ENCODE data around the gene FAM184A. TPM values are rescaled to one million over a fixed set of nuclear protein-coding genes. Genes with fewer than 3 reads are reported as not detected.

The FAM184A gene
- total and polyA plus RNA-seq, 2 of the 8 experiments (the other 6 are each of a cell fraction or from before 2014, with no cell fraction given): 6.3 to 11.3 TPM

- H3K9ac ChIP-seq (replicated peaks in 1 of 4; ENCODE audit: extremely low read depth in 1 of 4, low read depth in 3 of 4, low read length in 3 of 4): no peak overlapping the region
- H3K23ac ChIP-seq (ENCODE audit: insufficient read length): no peak overlapping the region
- H3K18ac ChIP-seq (ENCODE audit: extremely low read depth, low read length): no peak overlapping the region
- no peaks in the 10 kb centered on the region for H3K27me3 ChIP-seq (replicated peaks in 1 of 4; ENCODE audit: control insufficient read depth in 3 of 4, extremely low read depth in 1 of 4, insufficient read depth in 3 of 4, low read length in 3 of 4)
- H3K56ac ChIP-seq (replicated peaks; ENCODE audit: insufficient read length, low read depth, low read length): no peak overlapping the region
- H3K79me1 ChIP-seq (ENCODE audit: low read depth, low read length): no peaks in the 10 kb centered on the region
- no peak for TF ChIP-seq EGR1 (IDR thresholded peaks at IDR 0.05; ENCODE audit: borderline replicate concordance, low read depth, low read length)
- TF ChIP-seq CBX8 (IDR thresholded peaks at IDR 0.05; ENCODE audit: borderline replicate concordance, low read depth, low read length): no peak
- no peak for TF ChIP-seq RNF2 (IDR thresholded peaks at IDR 0.05; ENCODE audit: borderline replicate concordance, low read depth, low read length, missing control alignments, poor library complexity, severe bottlenecking)
- no peak for TF ChIP-seq POLR2AphosphoS5 (IDR thresholded peaks at IDR 0.05; ENCODE audit: low read depth, low read length)
- no peak for TF ChIP-seq RFX5 (IDR thresholded peaks at IDR 0.05; ENCODE audit: borderline replicate concordance, low read depth, low read length)
- TF ChIP-seq E2F6 (IDR thresholded peaks at IDR 0.05): no peak
- no peak for TF ChIP-seq BRCA1 (IDR thresholded peaks at IDR 0.05; ENCODE audit: low read depth, low read length)
- H4K5ac ChIP-seq (ENCODE audit: insufficient read length, low read depth, low read length): no peak overlapping the region
- DNase-seq (ENCODE audit: low read depth in 1 of 2, low spot score in 2 of 2) (no peak), FAIRE-seq (no peak)
- no peaks in the 10 kb centered on the region for H3K23me2 ChIP-seq (ENCODE audit: low read depth, low read length)
- no peak overlapping the region for H2BK15ac ChIP-seq (ENCODE audit: low read length)
- H4K8ac ChIP-seq (ENCODE audit: extremely low read depth, insufficient read depth, low read length): no peak overlapping the region
- H3K36me3 ChIP-seq (ENCODE audit: control insufficient read depth in 2 of 4, insufficient read depth in 4 of 4, low read length in 3 of 4): no peaks in the 10 kb centered on the region
- CTCF ChIA-PET (ENCODE audit: partially characterized antibody): no interaction called here
- H3K14ac ChIP-seq (ENCODE audit: insufficient read length): no peak overlapping the region
- H4K91ac ChIP-seq (replicated peaks; ENCODE audit: insufficient read length, low read length): no peak overlapping the region
- H3K9me3 ChIP-seq (ENCODE audit: insufficient read depth in 2 of 2, low read depth in 1 of 2, low read length in 1 of 2): no peaks in the 10 kb centered on the region
- no peak overlapping the region for H2BK12ac ChIP-seq (ENCODE audit: low read depth, low read length)
- no peak overlapping the region for H2AK5ac ChIP-seq (ENCODE audit: low read depth, low read length)
- POLR2A ChIA-PET (ENCODE audit: partially characterized antibody): no interaction called here
- H3K79me2 ChIP-seq (ENCODE audit: control insufficient read depth in 1 of 2, insufficient read depth in 2 of 2, low read length in 2 of 2): no peaks in the 10 kb centered on the region
- H3K4me2 ChIP-seq (ENCODE audit: insufficient read depth in 1 of 2, low read depth in 2 of 2, low read length in 2 of 2): no peak overlapping the region
- no peaks in the 10 kb centered on the region for H4K20me1 ChIP-seq (replicated peaks in 1 of 2; ENCODE audit: control insufficient read depth in 1 of 2, insufficient read depth in 2 of 2, low read length in 2 of 2)
- no peak overlapping the region for H3K27ac ChIP-seq (ENCODE audit: low read depth, low read length)
- 88% methylated on average over 3 of the region's 3 CpGs; no CpG with 5 or more reads in 1 of the 2 experiments for WGBS, 2 experiments (ENCODE audit: extremely low coverage in 1 of 2, insufficient coverage in 1 of 2, insufficient read length in 1 of 2, insufficient replicate concordance in 2 of 2, low coverage in 1 of 2, low lambda C conversion rate in 2 of 2, missing lambda C conversion rate in 1 of 2)
- H2BK20ac ChIP-seq (ENCODE audit: low read length): no peak overlapping the region
- H2AFZ ChIP-seq (ENCODE audit: low read length): no peak overlapping the region
- H3K4ac ChIP-seq (replicated peaks; ENCODE audit: insufficient read length, low read depth, low read length): no peak overlapping the region
- no peak overlapping the region for H2BK120ac ChIP-seq (replicated peaks; ENCODE audit: low read depth, low read length)
- H3K4me3 ChIP-seq (ENCODE audit: extremely low read depth in 1 of 4, insufficient read depth in 2 of 4, low read depth in 3 of 4, low read length in 4 of 4): no peak overlapping the region
- no peaks in the 10 kb centered on the region for H3K4me1 ChIP-seq (replicated peaks in 1 of 4; ENCODE audit: control insufficient read depth in 3 of 4, insufficient read depth in 4 of 4, low read length in 3 of 4)
- no peak overlapping the region for H2BK5ac ChIP-seq (ENCODE audit: low read depth, low read length)
Observed at GRCh38 chr6:118993803-118994251, 84.6 kb downstream of the FAM184A start.
